22Rv1 (cell line): ENCODE measurements around the gene GRK3.

Source experiments
- H3K27ac ChIP-seq: fragments of 450-650 bp; 2 replicates; pipeline ENCODE4 v1.5.1; 2017
- ZFX ChIP-seq: fragments of 450-650 bp; IDR thresholded peaks from 2 replicates; pipeline ENCODE4 v1.6.1; 2017; ENCODE audit warnings: antibody characterized with exemption, borderline replicate concordance
- TF ChIP-seq, protein P1 (sequence below): fragments of 450-650 bp; IDR thresholded peaks from 2 replicates; pipeline ENCODE4 v1.5.1; 2017; ENCODE audit warnings: mild to moderate bottlenecking

The GRK3 gene

DNA sequence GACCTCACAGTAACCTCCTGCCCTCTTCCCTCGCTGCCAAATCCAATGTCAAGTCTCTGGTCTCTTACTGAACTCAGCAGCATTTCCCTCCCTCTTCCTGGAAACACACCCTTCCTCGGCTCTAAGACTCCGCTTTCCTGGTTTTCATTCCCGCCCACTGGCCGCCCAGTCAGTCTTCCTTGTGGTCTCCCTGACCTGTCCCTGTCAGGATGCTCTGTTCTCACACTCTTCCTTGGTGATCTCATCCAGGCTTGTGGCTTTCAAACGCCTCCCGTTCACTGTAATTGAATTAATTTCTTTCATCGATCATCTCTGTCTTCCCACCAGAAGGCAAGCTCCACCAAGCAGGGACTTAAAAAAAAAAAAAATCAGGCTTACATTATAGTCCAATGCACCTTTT lies 211.1 kb downstream of the GRK3 start:
- H3K27ac ChIP-seq, result no peak overlapping the region

DNA sequence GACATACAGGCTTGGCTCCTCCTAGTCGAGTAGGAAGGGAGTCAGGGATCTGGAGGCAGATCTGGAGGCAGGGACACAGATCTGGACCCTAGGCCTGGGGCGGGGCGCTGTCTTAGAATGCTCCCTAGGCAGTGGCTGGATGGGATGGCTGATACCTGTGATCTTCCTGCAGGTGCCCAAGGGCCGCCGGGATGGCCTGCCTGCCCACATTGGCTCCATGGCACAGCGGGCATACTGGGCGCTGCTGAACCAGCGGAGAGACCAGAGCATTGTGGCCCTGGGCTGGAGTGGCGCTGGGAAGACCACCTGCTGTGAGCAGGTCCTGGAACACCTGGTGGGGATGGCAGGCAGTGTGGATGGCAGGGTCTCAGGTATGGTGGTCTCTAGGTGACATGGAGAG lies 212.9 kb downstream of the GRK3 start:
- TF ChIP-seq ZFX, result no peak
- TF ChIP-seq, protein P1, sequence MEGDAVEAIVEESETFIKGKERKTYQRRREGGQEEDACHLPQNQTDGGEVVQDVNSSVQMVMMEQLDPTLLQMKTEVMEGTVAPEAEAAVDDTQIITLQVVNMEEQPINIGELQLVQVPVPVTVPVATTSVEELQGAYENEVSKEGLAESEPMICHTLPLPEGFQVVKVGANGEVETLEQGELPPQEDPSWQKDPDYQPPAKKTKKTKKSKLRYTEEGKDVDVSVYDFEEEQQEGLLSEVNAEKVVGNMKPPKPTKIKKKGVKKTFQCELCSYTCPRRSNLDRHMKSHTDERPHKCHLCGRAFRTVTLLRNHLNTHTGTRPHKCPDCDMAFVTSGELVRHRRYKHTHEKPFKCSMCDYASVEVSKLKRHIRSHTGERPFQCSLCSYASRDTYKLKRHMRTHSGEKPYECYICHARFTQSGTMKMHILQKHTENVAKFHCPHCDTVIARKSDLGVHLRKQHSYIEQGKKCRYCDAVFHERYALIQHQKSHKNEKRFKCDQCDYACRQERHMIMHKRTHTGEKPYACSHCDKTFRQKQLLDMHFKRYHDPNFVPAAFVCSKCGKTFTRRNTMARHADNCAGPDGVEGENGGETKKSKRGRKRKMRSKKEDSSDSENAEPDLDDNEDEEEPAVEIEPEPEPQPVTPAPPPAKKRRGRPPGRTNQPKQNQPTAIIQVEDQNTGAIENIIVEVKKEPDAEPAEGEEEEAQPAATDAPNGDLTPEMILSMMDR, result no peak
- H3K27ac ChIP-seq, result no peak overlapping the region

More for the DNA sequence above, 211.1 kb downstream of the GRK3 start:
- no peak for TF ChIP-seq ZFX
- TF ChIP-seq, protein P1, result no peak

DNA sequence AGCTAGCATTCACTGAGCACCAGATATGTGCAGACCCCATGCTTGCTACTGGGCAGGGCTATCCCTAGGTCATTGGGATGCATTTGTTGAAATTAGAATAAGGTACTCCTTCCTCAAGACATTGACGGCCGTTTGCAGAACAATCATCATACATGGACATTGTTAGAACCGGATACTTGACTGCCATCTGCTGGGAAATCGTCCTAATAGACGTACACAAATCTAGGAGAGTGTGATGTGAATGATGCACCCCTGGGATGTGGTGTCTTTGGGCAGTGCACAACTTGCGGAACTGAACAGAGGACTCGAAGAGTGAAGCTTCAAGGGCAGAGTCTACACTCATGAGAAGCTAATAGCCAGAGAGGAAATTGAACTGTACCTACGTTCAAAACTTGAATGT lies 213.4 kb downstream of the GRK3 start:
- no peak overlapping the region for H3K27ac ChIP-seq
- TF ChIP-seq ZFX, result no peak
- TF ChIP-seq, protein P1, result peak; percentile 64
